WTC11 (cell line): Measurements from ENCODE around the gene RBM42. TPM values are rescaled to one million over a fixed set of nuclear protein-coding genes. Genes with fewer than 3 reads are reported as not detected.

ENCODE experiments used
- ATAC-seq: fragments of 200-7000 bp; cut with Tn5 transposase; 2 replicates; pipeline ENCODE4 v1.10.0; 2021; ENCODE audit warnings: mild to moderate bottlenecking, moderate library complexity
- CTCF ChIA-PET: fragments of 300-600 bp; sonication (Branson Sonifier 250); formaldehyde crosslinking; loops from one replicate; lab custom pipeline; 2021; ENCODE audit warnings: antibody characterized with exemption; lab: Charles Lee
- POLR2A ChIA-PET: fragments of 350-600 bp; sonication (Branson Sonifier 250); formaldehyde crosslinking; loops from one replicate; lab custom pipeline; 2021; ENCODE audit warnings: antibody characterized with exemption; lab: Charles Lee
- DNase-seq: peaks from one replicate; pipeline ENCODE4 v3.0.0; 2021; ENCODE audit warnings: low spot score
- H3K27ac Mint-ChIP-seq: 2 replicates; pipeline ENCODE4 v1.8.0; 2021; ENCODE audit warnings: mixed read lengths
- H3K27me3 Mint-ChIP-seq: 2 replicates; pipeline ENCODE4 v1.8.0; 2021; ENCODE audit warnings: low read depth, mild to moderate bottlenecking, moderate library complexity, mixed read lengths
- H3K36me3 Mint-ChIP-seq: 2 replicates; pipeline ENCODE4 v1.8.0; 2021; ENCODE audit warnings: mixed read lengths
- H3K4me1 Mint-ChIP-seq: 2 replicates; pipeline ENCODE4 v1.8.0; 2022; ENCODE audit warnings: mixed read lengths
- H3K4me3 Mint-ChIP-seq: 2 replicates; pipeline ENCODE4 v1.8.0; 2021; ENCODE audit warnings: mild to moderate bottlenecking, moderate library complexity, mixed read lengths
- H3K9me3 Mint-ChIP-seq: 2 replicates; pipeline ENCODE4 v1.8.0; 2021; ENCODE audit warnings: mixed read lengths
- ELF4 ChIP-seq: sonication (generic); formaldehyde crosslinking; IDR thresholded peaks from 2 replicates; pipeline ENCODE4 v1.8.1; 2022; ENCODE audit warnings: low read depth, mild to moderate bottlenecking, moderate library complexity, missing genetic modification reagents
- ETV6 ChIP-seq: sonication (generic); formaldehyde crosslinking; IDR thresholded peaks from 2 replicates; pipeline ENCODE4 v1.8.1; 2022; ENCODE audit warnings: mild to moderate bottlenecking, missing genetic modification reagents
- FOXP1 ChIP-seq: sonication (generic); formaldehyde crosslinking; IDR thresholded peaks from 2 replicates; pipeline ENCODE4 v1.8.0; 2022; ENCODE audit warnings: missing genetic modification reagents, mild to moderate bottlenecking, moderate library complexity, borderline replicate concordance
- IRF2 ChIP-seq: sonication (generic); formaldehyde crosslinking; IDR thresholded peaks from 2 replicates; pipeline ENCODE4 v1.8.0; 2022; ENCODE audit warnings: low read depth, missing genetic modification reagents, borderline replicate concordance
- PRRX2 ChIP-seq: fragments of 250-450 bp; sonication (Bioruptor Pico); IDR thresholded peaks from 2 replicates; pipeline ENCODE4 v1.8.0; 2021; ENCODE audit warnings: mild to moderate bottlenecking
- SMAD3 ChIP-seq: sonication (generic); formaldehyde crosslinking; IDR thresholded peaks from 2 replicates; pipeline ENCODE4 v1.8.0; 2022; ENCODE audit warnings: missing genetic modification reagents, mild to moderate bottlenecking, borderline replicate concordance
- SOX15 ChIP-seq: fragments of 250-450 bp; sonication (Bioruptor Pico); IDR thresholded peaks from 2 replicates; pipeline ENCODE4 v1.9.0; 2021; ENCODE audit warnings: mild to moderate bottlenecking
- ZNF219 ChIP-seq: sonication (generic); formaldehyde crosslinking; IDR thresholded peaks from 2 replicates; pipeline ENCODE4 v1.8.0; 2023; ENCODE audit warnings: missing genetic modification reagents, mild to moderate bottlenecking, borderline replicate concordance
- total RNA-seq: library from RNA; stranded (reverse); gene quantifications from 3 replicates; pipeline ENCODE4 v1.2.3, GENCODE V29; 2021
- TF ChIP-seq, protein P1 (sequence below): sonication (generic); formaldehyde crosslinking; IDR thresholded peaks from 2 replicates; pipeline ENCODE4 v1.8.1; 2023; ENCODE audit warnings: mild to moderate bottlenecking, missing genetic modification reagents, borderline replicate concordance
- TF ChIP-seq, protein P2 (sequence below): sonication (generic); formaldehyde crosslinking; IDR thresholded peaks from 2 replicates; pipeline ENCODE4 v1.8.1; 2022; ENCODE audit warnings: mild to moderate bottlenecking, missing genetic modification reagents, moderate library complexity, borderline replicate concordance
- TF ChIP-seq, protein P3 (sequence below): fragments of 250-450 bp; sonication (Bioruptor Pico); IDR thresholded peaks from 2 replicates; pipeline ENCODE4 v1.9.0; 2021; ENCODE audit warnings: mild to moderate bottlenecking
- TF ChIP-seq, protein P4 (sequence below): sonication (generic); formaldehyde crosslinking; IDR thresholded peaks from 2 replicates; pipeline ENCODE4 v1.8.0; 2023; ENCODE audit warnings: missing genetic modification reagents, mild to moderate bottlenecking, borderline replicate concordance
- TF ChIP-seq, protein P5 (sequence below): fragments of 250-450 bp; sonication (Bioruptor Pico); conservative IDR thresholded peaks from 2 replicates; pipeline ENCODE4 v1.9.0; 2021; ENCODE audit warnings: mild to moderate bottlenecking
- TF ChIP-seq, protein P6 (sequence below): fragments of 250-450 bp; sonication (Bioruptor Pico); IDR thresholded peaks from 2 replicates; pipeline ENCODE4 v1.9.0; 2021; ENCODE audit warnings: mild to moderate bottlenecking
- TF ChIP-seq, protein P7 (sequence below): sonication (generic); formaldehyde crosslinking; IDR thresholded peaks from 2 replicates; pipeline ENCODE4 v1.8.1; 2023; ENCODE audit warnings: mild to moderate bottlenecking, missing genetic modification reagents, moderate library complexity

RBM42 gene
- total RNA-seq, 1 experiment from 2014 or later = 94.9 TPM

DNA sequence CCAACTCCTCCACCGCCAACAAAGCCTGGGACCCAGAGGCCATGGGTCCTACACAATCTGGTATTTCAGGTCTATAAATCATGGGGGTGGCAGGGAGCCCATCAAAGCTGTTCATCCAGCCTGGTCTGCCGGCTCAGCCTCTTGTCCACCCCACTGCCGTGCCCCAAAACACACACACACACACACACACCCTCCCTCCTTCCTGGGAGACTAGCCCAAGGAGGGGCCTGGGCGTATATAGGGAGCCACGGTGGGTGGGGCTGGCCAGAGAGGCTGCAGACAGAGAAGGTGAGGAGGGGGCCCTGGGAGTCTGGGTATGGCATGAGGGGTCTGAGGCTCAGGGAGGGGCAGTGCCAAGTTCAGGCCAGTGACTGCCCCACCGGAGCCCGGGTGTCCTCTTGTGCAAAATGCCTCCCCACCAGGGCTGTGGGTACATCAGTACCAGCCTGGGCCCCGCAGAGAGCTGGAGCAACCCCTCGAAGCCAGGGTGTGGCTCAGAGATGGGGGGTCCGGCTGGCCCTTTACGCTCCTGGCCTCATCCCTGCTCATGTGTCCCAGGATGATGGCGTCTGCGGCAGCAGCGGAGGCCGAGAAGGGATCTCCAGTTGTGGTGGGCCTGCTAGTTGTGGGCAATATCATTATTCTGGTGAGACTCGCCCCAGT is 37.5 kb downstream of the RBM42 start, which contains the start of gene UPK1A:
Gene UPK1A (plus strand): TSS at position 267 of the 663 bp plus-strand sequence. CDS start 296 bp downstream, at position 563.
- Mint-ChIP-seq H3K27ac (no peak within 1 kb of the TSS), H3K4me3 (no peak within 1 kb of the TSS), H3K9me3 (no peaks in the 10 kb centered on the region), H3K36me3 (no peaks in the 10 kb centered on the region), H3K4me1 (0 out of 2 replicates have a peak, but pooled peaks cover 4% of the 10 kb centered on the region), H3K27me3 (peaks cover 18% of the 10 kb centered on the region)
- no peak for ATAC-seq
- ChIA-PET CTCF (no interaction called here), POLR2A (no interaction called here)
- TF ChIP-seq, protein P1, sequence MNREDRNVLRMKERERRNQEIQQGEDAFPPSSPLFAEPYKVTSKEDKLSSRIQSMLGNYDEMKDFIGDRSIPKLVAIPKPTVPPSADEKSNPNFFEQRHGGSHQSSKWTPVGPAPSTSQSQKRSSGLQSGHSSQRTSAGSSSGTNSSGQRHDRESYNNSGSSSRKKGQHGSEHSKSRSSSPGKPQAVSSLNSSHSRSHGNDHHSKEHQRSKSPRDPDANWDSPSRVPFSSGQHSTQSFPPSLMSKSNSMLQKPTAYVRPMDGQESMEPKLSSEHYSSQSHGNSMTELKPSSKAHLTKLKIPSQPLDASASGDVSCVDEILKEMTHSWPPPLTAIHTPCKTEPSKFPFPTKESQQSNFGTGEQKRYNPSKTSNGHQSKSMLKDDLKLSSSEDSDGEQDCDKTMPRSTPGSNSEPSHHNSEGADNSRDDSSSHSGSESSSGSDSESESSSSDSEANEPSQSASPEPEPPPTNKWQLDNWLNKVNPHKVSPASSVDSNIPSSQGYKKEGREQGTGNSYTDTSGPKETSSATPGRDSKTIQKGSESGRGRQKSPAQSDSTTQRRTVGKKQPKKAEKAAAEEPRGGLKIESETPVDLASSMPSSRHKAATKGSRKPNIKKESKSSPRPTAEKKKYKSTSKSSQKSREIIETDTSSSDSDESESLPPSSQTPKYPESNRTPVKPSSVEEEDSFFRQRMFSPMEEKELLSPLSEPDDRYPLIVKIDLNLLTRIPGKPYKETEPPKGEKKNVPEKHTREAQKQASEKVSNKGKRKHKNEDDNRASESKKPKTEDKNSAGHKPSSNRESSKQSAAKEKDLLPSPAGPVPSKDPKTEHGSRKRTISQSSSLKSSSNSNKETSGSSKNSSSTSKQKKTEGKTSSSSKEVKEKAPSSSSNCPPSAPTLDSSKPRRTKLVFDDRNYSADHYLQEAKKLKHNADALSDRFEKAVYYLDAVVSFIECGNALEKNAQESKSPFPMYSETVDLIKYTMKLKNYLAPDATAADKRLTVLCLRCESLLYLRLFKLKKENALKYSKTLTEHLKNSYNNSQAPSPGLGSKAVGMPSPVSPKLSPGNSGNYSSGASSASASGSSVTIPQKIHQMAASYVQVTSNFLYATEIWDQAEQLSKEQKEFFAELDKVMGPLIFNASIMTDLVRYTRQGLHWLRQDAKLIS (CRISPR knock-in tag) = no peak
- TF ChIP-seq SMAD3 (CRISPR knock-in tag) (no peak), IRF2 (CRISPR knock-in tag) (no peak), ELF4 (CRISPR knock-in tag) (no peak), PRRX2 (CRISPR knock-in tag) (no peak)
- TF ChIP-seq, protein P2, sequence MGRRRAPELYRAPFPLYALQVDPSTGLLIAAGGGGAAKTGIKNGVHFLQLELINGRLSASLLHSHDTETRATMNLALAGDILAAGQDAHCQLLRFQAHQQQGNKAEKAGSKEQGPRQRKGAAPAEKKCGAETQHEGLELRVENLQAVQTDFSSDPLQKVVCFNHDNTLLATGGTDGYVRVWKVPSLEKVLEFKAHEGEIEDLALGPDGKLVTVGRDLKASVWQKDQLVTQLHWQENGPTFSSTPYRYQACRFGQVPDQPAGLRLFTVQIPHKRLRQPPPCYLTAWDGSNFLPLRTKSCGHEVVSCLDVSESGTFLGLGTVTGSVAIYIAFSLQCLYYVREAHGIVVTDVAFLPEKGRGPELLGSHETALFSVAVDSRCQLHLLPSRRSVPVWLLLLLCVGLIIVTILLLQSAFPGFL (CRISPR knock-in tag) = no peak
- TF ChIP-seq, all 79 proteins: peak for 0
- DNase-seq = no peak

DNA sequence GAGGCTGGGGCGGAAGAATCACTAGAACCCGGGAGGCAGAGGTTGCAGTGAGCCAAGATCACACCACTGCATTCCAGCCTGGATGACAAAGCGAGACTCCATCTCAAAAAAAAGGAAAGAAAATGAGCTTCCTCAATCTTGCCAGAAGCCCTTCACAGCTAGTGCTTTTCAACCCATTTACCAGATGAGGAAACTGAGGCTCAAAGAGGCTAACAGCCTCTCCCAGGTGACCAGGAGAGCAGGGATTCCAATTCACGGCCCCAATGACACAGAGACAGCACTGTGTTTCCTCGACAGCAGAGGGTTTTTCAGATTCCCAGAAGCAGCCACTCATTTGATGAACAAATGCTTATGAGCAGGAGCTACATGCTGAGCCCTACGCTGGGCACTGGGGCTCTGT is 40.7 kb downstream of the RBM42 start:
- no peak overlapping the region for H3K4me3 Mint-ChIP-seq
- peaks cover 47% of the 10 kb centered on the region for H3K27me3 Mint-ChIP-seq
- CTCF ChIA-PET = no interaction called here
- H3K4me1 Mint-ChIP-seq = peaks cover 12% of the 10 kb centered on the region; the same call in 1 of the 2 replicates
- ATAC-seq = no peak
- no peaks in the 10 kb centered on the region for H3K9me3 Mint-ChIP-seq
- DNase-seq = no peak
- POLR2A ChIA-PET = interaction anchor here (0.5 kb wide), 1 partner anchor 42 kb away, joined by 7 read pairs; no protein-coding TSS in a partner anchor
- TF ChIP-seq, protein P3, sequence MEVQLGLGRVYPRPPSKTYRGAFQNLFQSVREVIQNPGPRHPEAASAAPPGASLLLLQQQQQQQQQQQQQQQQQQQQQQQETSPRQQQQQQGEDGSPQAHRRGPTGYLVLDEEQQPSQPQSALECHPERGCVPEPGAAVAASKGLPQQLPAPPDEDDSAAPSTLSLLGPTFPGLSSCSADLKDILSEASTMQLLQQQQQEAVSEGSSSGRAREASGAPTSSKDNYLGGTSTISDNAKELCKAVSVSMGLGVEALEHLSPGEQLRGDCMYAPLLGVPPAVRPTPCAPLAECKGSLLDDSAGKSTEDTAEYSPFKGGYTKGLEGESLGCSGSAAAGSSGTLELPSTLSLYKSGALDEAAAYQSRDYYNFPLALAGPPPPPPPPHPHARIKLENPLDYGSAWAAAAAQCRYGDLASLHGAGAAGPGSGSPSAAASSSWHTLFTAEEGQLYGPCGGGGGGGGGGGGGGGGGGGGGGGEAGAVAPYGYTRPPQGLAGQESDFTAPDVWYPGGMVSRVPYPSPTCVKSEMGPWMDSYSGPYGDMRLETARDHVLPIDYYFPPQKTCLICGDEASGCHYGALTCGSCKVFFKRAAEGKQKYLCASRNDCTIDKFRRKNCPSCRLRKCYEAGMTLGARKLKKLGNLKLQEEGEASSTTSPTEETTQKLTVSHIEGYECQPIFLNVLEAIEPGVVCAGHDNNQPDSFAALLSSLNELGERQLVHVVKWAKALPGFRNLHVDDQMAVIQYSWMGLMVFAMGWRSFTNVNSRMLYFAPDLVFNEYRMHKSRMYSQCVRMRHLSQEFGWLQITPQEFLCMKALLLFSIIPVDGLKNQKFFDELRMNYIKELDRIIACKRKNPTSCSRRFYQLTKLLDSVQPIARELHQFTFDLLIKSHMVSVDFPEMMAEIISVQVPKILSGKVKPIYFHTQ (CRISPR knock-in tag) = no peak
- TF ChIP-seq, protein P4, sequence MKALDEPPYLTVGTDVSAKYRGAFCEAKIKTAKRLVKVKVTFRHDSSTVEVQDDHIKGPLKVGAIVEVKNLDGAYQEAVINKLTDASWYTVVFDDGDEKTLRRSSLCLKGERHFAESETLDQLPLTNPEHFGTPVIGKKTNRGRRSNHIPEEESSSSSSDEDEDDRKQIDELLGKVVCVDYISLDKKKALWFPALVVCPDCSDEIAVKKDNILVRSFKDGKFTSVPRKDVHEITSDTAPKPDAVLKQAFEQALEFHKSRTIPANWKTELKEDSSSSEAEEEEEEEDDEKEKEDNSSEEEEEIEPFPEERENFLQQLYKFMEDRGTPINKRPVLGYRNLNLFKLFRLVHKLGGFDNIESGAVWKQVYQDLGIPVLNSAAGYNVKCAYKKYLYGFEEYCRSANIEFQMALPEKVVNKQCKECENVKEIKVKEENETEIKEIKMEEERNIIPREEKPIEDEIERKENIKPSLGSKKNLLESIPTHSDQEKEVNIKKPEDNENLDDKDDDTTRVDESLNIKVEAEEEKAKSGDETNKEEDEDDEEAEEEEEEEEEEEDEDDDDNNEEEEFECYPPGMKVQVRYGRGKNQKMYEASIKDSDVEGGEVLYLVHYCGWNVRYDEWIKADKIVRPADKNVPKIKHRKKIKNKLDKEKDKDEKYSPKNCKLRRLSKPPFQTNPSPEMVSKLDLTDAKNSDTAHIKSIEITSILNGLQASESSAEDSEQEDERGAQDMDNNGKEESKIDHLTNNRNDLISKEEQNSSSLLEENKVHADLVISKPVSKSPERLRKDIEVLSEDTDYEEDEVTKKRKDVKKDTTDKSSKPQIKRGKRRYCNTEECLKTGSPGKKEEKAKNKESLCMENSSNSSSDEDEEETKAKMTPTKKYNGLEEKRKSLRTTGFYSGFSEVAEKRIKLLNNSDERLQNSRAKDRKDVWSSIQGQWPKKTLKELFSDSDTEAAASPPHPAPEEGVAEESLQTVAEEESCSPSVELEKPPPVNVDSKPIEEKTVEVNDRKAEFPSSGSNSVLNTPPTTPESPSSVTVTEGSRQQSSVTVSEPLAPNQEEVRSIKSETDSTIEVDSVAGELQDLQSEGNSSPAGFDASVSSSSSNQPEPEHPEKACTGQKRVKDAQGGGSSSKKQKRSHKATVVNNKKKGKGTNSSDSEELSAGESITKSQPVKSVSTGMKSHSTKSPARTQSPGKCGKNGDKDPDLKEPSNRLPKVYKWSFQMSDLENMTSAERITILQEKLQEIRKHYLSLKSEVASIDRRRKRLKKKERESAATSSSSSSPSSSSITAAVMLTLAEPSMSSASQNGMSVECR (CRISPR knock-in tag) = no peak
- TF ChIP-seq ETV6 (CRISPR knock-in tag) (no peak), FOXP1 (no peak), ZNF219 (CRISPR knock-in tag) (no peak), SOX15 (no peak)
- TF ChIP-seq, protein P5, sequence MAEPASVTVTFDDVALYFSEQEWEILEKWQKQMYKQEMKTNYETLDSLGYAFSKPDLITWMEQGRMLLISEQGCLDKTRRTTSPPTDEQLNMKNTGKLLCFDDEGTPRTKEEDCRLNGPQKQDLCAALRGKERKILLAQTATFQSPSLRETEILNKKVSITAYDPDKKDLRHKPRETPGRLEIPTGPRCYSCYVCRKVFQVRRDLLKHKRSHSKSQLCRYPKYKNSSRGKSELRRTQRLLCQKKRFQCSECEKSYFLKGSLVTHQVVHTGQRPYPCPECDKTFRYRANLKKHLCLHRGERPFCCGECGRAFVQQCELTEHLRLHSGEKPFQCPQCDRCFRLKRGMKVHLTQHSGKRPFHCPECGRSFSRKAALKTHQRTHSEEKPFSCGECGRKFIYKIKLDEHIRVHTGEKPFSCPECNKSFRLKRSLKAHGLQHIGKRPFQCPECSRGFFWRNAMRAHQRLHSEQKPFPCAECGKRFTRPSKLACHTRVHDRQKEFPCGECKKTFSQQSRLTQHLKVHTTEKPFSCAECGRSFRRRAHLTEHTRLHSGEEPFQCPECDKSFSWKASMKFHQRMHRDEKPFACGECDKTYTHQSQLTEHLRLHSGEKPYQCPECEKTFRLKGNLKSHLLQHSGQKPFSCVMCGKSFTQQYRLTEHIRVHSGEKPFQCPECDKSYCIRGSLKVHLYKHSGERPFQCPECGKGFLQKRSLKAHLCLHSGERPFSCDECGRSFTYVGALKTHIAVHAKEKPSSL (CRISPR knock-in tag) = no peak
- TF ChIP-seq, protein P6, sequence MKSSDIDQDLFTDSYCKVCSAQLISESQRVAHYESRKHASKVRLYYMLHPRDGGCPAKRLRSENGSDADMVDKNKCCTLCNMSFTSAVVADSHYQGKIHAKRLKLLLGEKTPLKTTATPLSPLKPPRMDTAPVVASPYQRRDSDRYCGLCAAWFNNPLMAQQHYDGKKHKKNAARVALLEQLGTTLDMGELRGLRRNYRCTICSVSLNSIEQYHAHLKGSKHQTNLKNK = no peak
- TF ChIP-seq, protein P7, sequence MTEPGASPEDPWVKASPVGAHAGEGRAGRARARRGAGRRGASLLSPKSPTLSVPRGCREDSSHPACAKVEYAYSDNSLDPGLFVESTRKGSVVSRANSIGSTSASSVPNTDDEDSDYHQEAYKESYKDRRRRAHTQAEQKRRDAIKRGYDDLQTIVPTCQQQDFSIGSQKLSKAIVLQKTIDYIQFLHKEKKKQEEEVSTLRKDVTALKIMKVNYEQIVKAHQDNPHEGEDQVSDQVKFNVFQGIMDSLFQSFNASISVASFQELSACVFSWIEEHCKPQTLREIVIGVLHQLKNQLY (CRISPR knock-in tag) = no peak
- H3K27ac Mint-ChIP-seq = peak overlapping the region; percentile 67; the same call in 1 of the 2 replicates
- no peaks in the 10 kb centered on the region for H3K36me3 Mint-ChIP-seq
